Measurements from ENCODE around the gene NPR2. TPM values are rescaled to one million over a fixed set of nuclear protein-coding genes. Genes with fewer than 3 reads are reported as not detected.

NPR2 gene
- polyA plus RNA-seq, 1 donor (not counting 4 experiments of a cell fraction or from before 2014, with no cell fraction given): 5.0 TPM

GRCh38 chr9:35753466-35753865 lies 37.9 kb upstream of the NPR2 start:
- Histone ChIP-seq H3K4me2 (ENCODE audit: control insufficient read depth, extremely low read depth, insufficient read depth, low read depth, low read length) (no peak overlapping the region), H3K4me3 (ENCODE audit: control insufficient read depth in 2 of 3, extremely low read depth in 1 of 3, insufficient read depth in 2 of 3, low read depth in 1 of 3, low read length in 3 of 3) (no peak overlapping the region), H3K27ac (ENCODE audit: control insufficient read depth, insufficient read depth, low read length) (no peak overlapping the region), H2AFZ (ENCODE audit: control insufficient read depth, low read length) (no peak overlapping the region), H3K9ac (ENCODE audit: control insufficient read depth, extremely low read depth, insufficient read depth, low read length) (no peak overlapping the region), H4K20me1 (ENCODE audit: control insufficient read depth, extremely low read depth, insufficient read depth, low read length) (no peaks in the 10 kb centered on the region), H3K36me3 (ENCODE audit: control insufficient read depth in 2 of 2, extremely low read depth in 1 of 2, insufficient read depth in 2 of 2, low read length in 2 of 2) (peaks cover 24 to 29% of the 10 kb centered on the region in 2 experiments), H3K79me2 (ENCODE audit: control insufficient read depth, insufficient read depth, low read length) (peaks cover 8% of the 10 kb centered on the region), H3K4me1 (ENCODE audit: control insufficient read depth, extremely low read depth, insufficient read depth, low read length) (peaks cover 9% of the 10 kb centered on the region), H3K27me3 (ENCODE audit: control insufficient read depth, extremely low read depth, insufficient read depth, low read length) (no peaks in the 10 kb centered on the region), H3K9me3 (ENCODE audit: control insufficient read depth, low read depth, low read length) (no peaks in the 10 kb centered on the region), H3K9me1 (ENCODE audit: control insufficient read depth, extremely low read depth, insufficient read depth, low read length) (no peaks in the 10 kb centered on the region)
- dilution Hi-C loops (cut with MboI; ENCODE audit: extremely low pct_ligation_motif_present, low sequenced_read_pairs): no loop called here
- TF ChIP-seq, protein P1, sequence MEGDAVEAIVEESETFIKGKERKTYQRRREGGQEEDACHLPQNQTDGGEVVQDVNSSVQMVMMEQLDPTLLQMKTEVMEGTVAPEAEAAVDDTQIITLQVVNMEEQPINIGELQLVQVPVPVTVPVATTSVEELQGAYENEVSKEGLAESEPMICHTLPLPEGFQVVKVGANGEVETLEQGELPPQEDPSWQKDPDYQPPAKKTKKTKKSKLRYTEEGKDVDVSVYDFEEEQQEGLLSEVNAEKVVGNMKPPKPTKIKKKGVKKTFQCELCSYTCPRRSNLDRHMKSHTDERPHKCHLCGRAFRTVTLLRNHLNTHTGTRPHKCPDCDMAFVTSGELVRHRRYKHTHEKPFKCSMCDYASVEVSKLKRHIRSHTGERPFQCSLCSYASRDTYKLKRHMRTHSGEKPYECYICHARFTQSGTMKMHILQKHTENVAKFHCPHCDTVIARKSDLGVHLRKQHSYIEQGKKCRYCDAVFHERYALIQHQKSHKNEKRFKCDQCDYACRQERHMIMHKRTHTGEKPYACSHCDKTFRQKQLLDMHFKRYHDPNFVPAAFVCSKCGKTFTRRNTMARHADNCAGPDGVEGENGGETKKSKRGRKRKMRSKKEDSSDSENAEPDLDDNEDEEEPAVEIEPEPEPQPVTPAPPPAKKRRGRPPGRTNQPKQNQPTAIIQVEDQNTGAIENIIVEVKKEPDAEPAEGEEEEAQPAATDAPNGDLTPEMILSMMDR (optimal IDR thresholded peaks at IDR 0.05 in 1 of 3, IDR thresholded peaks at IDR 0.05 in 1 of 3, conservative IDR thresholded peaks at IDR 0.05 in 1 of 3; ENCODE audit: extremely low read depth in 1 of 3, insufficient read depth in 2 of 3, low read length in 3 of 3): no peak
- no peak for TF ChIP-seq EZH2 (IDR thresholded peaks at IDR 0.05; ENCODE audit: low read length)
- DNase-seq (ENCODE audit: low read depth, low spot score): no peak
- FAIRE-seq: no peak

DNA sequence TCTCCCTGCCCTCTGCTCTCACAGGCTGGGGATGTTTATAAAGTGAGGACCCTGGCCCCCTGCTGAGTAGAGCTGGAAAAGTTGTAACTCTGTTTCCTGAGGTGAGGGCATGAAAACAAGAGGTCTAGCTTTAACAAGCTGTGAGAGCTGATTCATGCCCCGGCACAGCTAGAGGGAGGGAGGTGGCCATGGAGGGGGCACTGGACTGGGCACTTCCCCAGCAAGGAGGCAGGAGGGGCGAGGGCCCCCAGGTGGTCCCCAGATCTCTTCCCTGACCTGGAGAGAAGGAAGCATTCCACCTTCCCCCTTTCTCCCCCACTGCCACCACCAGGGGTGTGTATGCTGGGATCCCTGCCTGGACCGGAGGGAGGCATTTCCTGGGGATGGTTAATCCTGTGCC lies 37.1 kb upstream of the NPR2 start, which contains the start of gene MSMP:
Gene MSMP (minus strand): TSS at position 13 of the 400 bp plus-strand sequence. CDS start 147 bp downstream, outside the sequence.
- H3K4me2 ChIP-seq (ENCODE audit: control insufficient read depth, extremely low read depth, insufficient read depth, low read depth, low read length): no peak within 1 kb of the TSS
- no peaks in the 10 kb centered on the region for H3K9me3 ChIP-seq (ENCODE audit: control insufficient read depth, low read depth, low read length)
- peaks cover 9% of the 10 kb centered on the region for H3K4me1 ChIP-seq (ENCODE audit: control insufficient read depth, extremely low read depth, insufficient read depth, low read length)
- peaks cover 24 to 29% of the 10 kb centered on the region in 2 experiments for H3K36me3 ChIP-seq (ENCODE audit: control insufficient read depth in 2 of 2, extremely low read depth in 1 of 2, insufficient read depth in 2 of 2, low read length in 2 of 2)
- dilution Hi-C loops (cut with MboI; ENCODE audit: extremely low pct_ligation_motif_present, low sequenced_read_pairs): no loop called here
- no peak within 1 kb of the TSS for H3K4me3 ChIP-seq (ENCODE audit: control insufficient read depth in 2 of 3, extremely low read depth in 1 of 3, insufficient read depth in 2 of 3, low read depth in 1 of 3, low read length in 3 of 3)
- TF ChIP-seq, protein P1 (optimal IDR thresholded peaks at IDR 0.05 in 1 of 3, IDR thresholded peaks at IDR 0.05 in 1 of 3, conservative IDR thresholded peaks at IDR 0.05 in 1 of 3; ENCODE audit: extremely low read depth in 1 of 3, insufficient read depth in 2 of 3, low read length in 3 of 3): no peak
- TF ChIP-seq EZH2 (IDR thresholded peaks at IDR 0.05; ENCODE audit: low read length): no peak
- no peaks in the 10 kb centered on the region for H3K9me1 ChIP-seq (ENCODE audit: control insufficient read depth, extremely low read depth, insufficient read depth, low read length)
- H3K9ac ChIP-seq (ENCODE audit: control insufficient read depth, extremely low read depth, insufficient read depth, low read length): no peak within 1 kb of the TSS
- no peaks in the 10 kb centered on the region for H4K20me1 ChIP-seq (ENCODE audit: control insufficient read depth, extremely low read depth, insufficient read depth, low read length)
- H2AFZ ChIP-seq (ENCODE audit: control insufficient read depth, low read length): no peak within 1 kb of the TSS
- H3K27me3 ChIP-seq (ENCODE audit: control insufficient read depth, extremely low read depth, insufficient read depth, low read length): no peaks in the 10 kb centered on the region
- DNase-seq (ENCODE audit: low read depth, low spot score) (no peak), FAIRE-seq (no peak)
- no peak within 1 kb of the TSS for H3K27ac ChIP-seq (ENCODE audit: control insufficient read depth, insufficient read depth, low read length)
- H3K79me2 ChIP-seq (ENCODE audit: control insufficient read depth, insufficient read depth, low read length): peaks cover 6% of the 10 kb centered on the region

Data from keratinocyte (primary cell).